ACHN (cell line): ENCODE results near the gene KANK3.
"Not testable (repeated sequence)": the region's sequence is repeated elsewhere in the genome, so short reads cannot be mapped to it uniquely, and the experiment has no call there.

ENCODE experiments used
- DNase-seq: peaks from one replicate; pipeline ENCODE4 v3.0.0-alpha.2; 2015
- in situ Hi-C: cut with HindIII; loops from 2 replicates; pipeline ENCODE4 v1.10.0; 2017; ENCODE audit warnings: low sequenced_read_pairs, low pct_ligation_motif_present, low pct_unique_long_range_greater_than_20kb

The KANK3 gene

DNA sequence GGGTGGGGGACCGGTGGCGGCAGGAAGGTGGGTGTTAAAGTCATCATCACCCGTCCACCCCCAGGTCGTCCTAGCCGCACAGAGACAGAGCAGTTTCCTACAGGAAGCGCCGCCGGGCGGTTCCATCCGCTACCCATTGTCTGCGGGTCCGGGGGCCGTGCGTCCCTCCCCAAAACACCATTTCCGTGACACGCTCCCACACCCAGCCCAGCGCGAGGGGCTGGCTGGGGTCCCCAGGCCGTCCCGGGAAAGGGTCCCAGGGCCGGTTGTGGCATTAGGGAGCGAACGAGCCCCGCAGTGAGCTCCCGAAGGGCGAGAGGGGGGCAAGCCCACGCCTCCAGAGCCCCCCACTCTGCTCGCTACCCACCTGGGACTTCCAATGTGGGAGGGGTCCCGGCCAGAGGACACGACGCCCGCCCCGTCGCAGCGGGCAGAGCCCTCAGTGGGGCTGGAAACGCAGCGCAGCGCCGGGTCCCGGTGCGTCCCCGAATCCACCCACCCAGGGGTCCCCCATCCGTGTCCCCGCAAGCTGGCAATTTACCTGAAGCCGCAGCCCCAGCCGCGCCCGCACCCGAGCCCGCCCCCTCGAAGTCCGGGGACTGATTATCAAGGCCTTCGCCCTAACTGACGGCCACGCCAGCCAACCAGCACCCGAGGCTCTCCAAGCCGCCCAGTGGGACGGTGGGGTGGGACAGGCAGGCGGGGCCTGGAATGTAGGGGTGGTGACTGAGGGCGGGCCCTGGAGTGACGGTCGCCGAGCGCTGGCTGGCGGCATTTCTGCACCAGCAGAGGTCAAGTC is at the start of gene KANK3:
KANK3 (minus strand) TSS at position 579 of the 799 bp plus-strand sequence. CDS start 5,434 bp downstream, outside the sequence.
- in situ Hi-C loops = no loop called here
- peak; percentile 91 for DNase-seq

DNA sequence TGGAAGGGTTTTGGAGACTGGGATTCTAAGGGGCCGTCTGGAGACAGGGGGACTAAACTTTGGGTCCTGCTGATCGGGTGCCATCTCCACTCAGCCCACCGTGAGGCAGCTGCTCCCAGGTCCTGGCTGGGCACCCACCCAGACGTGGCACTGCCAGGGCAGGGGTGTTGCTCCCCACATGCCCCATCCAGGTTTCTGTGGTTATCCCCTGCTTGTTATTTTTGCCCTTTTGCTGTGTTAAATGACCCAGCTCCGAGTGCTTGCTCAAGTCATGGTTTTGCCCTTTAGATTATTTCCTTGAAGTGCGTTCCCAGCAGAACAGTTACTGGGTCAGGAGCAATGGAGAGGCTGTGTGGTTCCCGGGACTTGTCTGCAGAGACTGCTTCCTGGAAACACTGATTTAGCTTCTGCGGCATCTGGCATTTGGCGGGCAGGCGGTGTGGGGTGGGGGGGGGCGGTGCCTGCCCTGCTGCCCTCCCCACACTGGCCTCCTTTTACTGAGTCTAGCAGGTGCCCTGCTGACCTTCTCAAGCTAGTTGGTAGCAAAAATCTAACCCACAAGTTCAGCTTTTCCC is 49.0 kb upstream of the KANK3 start:
- in situ Hi-C loops = no loop called here
- no peak for DNase-seq

DNA sequence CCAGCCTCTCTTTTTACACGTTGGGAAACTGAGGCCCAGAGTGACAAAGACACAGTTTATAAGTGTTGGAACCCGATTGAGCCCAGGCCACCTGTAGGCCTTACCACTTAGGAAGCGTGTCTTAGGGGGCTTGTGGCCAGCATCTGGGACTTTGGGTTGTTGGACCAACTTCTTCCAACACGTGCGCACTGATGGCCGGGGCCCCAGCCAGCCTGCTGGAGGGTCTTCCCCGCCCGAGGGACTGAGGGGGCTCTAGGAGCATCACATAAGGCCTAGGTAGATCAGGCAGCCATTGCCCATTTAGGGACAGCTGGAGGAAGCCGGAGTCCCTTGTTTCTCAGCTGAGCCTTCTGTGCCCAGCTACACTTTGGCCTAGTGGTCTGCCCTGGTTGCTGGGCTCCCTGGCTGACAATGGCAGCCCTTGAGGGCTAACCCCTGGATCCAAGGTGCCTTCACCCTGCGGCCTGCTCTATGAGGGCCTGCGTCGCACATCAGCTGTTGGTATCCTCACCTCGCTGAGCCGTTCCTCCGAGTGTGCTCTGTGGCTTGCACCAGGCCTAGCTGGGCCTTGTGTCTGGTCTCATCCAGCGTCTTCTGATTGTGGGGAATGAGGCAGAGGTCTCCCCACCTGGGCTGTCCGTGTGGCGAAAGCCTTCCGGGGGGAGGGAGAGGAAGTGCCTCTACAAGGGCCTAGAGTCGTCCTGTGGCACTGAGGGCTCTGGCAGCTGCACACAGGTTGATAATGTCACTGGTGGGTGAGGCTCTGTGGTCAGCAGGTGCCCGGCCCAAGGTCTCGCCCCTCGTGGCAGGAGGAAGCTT is 48.3 kb upstream of the KANK3 start:
- in situ Hi-C loops = no loop called here
- no peak for DNase-seq

DNA sequence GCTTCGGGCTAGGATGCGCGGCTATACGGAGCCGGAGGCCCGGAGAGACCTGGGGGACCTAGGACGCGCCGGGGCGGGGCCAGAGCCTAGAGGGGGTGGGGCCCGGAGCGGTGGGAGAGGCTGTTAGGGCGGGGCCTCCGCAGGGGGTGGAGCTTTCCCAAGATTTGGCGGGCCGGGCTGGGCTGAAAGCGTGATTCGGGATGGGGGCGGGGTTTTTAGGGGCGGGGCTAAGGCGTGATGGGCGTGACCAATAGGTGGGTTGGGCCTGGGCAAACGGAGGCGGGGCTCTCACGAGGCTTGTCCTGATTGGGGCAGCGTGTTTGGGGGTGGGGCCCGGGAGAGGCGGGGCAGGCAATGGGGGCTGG is 47.5 kb upstream of the KANK3 start:
- peak; percentile 81 for DNase-seq
- in situ Hi-C loops = no loop called here

DNA sequence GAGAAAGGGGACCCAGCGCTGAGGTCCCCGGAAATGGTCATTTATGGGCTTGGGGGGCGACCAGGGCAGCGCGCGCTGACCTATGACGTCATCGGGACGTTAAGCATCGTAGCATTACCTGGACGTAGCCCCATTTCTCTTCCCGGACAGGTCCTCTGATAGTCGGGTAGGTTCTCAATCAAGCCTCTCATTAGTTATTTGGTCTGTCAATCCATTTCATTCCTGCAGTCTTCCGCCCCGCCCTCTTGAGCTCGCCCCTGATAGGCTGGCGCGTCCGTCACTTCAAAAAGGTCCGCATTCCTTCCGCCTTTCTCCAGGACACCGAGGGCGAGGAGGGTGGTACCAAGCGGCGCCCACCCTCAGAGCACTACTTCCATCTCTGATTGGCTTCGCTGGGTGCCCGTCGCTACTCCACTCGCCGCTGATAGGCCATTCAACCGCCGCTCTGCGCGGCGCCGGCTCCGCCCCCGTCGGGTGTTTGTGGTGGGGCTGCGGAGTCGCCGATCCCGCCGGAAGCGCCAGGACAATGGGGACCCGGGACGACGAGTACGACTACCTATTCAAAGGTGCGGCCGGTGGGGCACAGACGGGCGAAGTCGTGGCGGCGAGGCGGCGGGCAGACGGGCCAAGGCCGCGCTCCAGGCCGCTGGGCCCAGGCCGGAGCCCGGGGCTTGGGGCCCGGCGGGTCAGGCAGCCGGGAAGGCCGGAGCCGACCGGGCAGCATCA is 47.0 kb upstream of the KANK3 start, which contains the start of gene RAB11B:
RAB11B (plus strand) TSS at position 470 of the 726 bp plus-strand sequence; CDS start at position 527, 57 bp downstream.
- DNase-seq = peak; percentile 99
- in situ Hi-C loops = no loop called here

DNA sequence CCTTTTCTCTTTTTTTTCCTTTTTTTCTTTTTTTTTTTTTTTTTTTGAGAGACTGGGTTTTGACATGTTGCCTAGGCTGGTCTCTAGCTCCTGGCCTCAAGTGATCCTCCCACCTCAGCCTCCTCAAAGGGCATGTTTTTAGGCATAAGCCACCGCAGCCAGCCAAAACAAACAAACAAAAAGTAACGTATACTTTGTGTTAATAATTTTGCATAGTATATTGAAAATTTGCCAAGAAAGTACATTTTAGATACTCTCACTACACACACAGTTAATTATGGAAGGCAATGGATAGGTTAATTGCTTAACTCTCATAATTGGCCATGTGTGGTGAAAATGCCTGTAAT is 45.5 kb upstream of the KANK3 start:
- in situ Hi-C loops = no loop called here

DNA sequence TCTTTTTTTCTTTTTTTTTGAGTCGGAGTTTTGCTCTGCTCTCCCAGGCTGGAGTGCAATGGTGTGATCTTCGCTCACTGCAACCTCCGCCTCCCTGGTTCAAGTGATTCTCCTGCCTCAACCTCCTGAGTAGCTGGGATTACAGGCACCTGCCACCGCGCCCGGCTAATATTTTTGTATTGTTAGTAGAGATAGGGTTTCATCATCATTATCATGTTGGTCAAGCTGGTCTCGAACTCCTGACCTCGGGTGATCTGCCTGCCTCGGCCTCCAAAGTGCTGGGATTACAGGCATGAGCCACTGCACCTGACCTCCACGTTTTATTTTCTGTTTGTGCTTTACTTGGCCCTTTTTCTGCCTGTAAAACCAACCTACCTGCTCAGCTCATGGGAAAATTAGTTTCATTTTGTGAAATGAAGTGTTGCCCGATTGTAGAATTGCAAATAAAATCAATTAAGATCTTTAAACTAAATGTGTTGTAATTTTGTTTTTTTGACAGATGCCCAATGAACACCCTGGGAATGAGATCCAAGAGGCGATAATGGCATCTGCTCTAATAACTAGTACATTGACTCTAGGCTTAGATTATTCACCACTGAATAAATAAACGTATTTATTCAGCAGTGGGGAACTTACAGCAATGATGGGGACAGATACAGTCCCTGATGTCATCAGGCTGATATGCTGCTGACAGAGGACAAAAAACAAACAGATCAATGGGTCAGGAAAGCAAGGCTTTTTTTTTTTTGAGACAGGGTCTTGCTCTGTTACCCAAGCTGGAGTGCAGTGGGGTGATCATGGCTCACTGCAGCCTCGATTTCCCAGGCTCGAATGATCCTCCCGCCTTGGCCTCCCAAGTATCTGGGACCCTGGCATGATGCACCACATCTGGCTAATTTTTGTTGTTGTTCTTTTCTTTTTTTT is 44.9 kb upstream of the KANK3 start:
- in situ Hi-C loops = no loop called here
- DNase-seq = no peak

More for the DNA sequence above, 45.5 kb upstream of the KANK3 start:
- DNase-seq = no peak

DNA sequence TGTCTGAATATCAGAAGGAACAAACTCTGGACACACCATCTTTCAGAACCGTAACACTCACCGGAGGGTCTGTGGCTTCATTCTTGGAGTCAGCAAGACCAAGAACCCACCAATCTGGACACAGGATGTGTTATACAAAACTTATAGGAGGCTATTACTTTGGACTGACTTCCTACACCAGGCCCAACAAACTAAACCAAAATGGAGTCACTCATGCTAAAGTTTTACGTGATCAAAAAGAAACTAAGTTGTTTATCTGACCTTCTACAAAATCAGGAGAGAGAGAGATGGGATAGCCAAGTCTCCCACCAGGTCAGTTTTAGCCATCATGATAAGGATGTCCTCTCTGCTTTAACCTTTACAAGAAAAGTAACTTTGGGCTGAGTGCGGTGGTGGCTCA is 43.9 kb upstream of the KANK3 start:
- DNase-seq = no peak
- in situ Hi-C loops = no loop called here

DNA sequence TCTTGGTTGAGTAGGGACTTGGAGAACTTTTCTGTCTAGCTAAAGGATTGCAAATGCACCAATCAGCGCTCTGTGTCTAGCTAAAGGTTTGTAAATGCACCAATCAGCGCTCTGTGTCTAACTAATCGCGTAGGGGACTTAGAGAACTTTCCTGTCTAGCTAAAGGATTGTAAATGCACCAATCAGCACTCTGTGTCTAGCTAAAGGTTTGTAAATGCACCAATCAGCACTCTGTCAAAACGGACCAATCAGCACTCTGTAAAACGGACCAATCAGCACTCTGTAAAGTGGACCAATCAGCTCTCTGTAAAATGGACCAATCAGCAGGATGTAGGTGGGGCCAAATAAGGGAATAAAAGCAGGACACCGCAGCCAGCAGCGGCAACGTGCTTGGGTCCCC is 43.4 kb upstream of the KANK3 start:
- DNase-seq, in situ Hi-C loops: not testable (repeated sequence)

DNA sequence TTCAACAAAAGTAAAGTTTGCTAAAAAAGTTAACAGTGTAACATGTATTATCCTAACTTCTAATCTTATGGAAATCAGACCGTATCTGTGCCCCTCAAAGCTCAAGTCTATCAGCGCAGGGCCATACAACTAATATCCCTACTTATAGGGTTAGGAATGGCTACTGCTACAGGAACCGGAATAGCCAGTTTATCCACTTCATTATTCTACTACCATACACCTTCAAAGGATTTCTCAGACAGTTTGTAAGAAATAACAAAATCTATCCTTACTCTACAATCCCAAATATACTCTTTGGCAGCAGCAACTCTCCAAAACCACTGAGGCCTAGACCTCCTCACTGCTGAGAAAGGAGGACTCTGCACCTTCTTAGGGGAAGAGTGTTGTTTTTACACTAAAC is 42.5 kb upstream of the KANK3 start:
- DNase-seq, in situ Hi-C loops: not testable (repeated sequence)

DNA sequence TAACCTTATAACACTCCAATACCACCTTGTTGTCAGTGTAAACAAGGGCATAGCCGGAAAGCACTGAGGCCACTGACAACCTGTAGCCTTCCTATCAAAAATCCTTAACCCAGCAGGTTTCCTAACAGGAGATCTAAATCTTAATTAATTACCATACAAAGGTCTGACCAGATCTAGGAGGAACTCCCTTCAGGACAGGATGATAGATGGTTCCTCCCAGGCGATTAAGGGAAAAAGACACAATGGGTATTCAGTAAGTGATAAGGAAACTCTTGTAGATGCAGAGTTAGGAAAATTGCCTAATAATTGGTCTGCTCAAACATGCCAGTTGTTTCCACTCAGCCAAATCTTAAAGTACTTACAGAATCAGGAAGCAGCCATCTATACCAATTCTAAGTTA is 42.0 kb upstream of the KANK3 start:
- in situ Hi-C loops, DNase-seq: not testable (repeated sequence)

DNA sequence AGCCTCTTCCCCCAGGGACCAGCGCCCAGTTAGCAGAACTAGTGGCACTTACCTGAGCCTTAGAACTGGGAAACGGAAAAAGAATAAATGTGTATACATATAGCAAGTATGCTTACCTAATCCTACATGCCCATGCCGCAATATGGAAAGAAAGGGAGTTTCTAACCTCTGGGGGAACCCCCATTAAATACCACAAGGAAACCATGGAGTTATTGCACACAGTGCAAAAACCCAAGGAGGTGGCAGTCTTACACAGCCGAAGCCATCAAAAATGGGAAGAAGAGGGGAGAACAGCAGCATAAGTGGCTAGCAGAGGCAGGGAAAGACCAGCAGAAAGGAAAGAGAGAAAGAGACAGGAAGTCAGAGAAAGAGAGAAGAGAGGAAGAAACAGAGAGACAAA is 41.5 kb upstream of the KANK3 start:
- DNase-seq, in situ Hi-C loops: not testable (repeated sequence)

DNA sequence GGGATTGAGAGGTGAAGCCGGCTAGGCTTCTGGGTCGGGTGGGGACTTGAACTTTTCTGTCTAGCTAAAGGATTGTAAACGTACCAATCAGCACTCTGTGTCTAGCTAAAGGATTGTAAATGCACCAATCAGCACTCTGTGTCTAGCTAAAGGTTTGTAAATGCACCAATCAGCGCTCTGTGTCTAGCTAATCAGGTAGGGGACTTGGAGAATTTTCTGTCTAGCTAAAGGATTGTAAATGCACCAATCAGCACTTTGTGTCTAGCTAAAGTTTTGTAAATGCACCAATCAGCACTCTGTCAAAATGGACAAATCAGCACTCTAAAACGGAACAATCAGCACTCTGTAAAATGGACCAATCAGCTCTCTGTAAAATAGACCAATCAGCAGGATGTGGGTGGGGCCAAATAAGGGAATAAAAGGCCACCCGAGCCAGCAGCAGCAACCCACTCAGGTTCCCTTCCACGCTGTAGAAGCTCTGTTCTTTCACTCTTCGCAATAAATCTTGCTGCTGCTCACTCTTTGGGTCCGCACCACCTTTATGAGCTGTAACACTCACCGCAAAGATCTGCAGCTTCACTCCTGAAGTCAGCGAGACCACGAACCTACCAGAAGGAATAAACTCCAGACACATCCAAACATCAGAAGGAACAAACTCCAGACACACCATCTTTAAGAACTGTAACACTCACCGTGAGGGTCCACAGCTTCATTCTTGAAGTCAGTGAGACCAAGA is 36.3 kb upstream of the KANK3 start:
- in situ Hi-C loops = not testable (repeated sequence)

DNA sequence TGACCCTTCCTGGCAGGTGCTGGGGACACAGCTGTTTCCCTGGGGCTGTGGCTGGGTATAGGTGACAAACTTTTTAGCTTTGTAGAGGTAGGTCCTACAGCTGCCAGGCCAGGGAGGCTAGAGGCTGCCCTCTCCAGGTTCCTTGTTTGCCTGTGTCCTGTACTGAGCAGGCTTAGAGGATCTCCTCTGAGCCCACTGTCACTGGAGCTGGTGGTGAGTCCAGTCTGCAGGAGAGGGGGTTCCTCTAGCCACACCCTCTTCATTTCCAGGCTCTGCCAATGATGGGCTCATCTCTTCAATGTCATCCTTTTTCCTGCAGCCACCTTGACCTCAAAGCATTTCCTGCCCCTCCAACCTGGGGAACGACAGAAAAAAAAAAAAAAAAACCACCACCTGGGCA is 34.5 kb upstream of the KANK3 start:
- in situ Hi-C loops = no loop called here
- no peak for DNase-seq

More for the DNA sequence above, 36.3 kb upstream of the KANK3 start:
- not testable (repeated sequence) for DNase-seq

DNA sequence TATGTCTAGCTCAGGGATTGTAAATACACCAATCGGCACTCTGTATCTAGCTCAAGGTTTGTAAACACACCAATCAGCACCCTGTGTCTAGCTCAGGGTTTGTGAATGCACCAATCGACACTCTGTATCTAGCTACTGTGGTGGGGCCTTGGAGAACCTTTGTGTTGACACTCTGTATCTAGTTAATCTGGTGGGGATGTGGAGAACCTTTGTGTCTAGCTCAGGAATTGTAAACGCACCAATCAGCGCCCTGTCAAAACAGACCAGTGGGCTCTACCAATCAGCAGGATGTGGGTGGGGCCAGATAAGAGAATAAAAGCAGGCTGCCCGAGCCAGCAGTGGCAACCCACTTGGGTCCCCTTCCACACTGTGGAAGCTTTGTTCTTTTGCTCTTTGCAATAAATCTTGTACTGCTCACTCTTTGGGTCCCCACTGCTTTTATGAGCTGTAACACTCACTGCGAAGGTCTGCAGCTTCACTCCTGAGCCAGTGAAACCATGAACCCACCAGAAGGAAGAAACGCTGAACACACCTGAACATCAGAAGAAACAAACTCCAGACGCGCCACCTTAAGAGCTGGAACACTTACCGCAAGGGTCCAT is 33.4 kb upstream of the KANK3 start:
- DNase-seq, in situ Hi-C loops: not testable (repeated sequence)

DNA sequence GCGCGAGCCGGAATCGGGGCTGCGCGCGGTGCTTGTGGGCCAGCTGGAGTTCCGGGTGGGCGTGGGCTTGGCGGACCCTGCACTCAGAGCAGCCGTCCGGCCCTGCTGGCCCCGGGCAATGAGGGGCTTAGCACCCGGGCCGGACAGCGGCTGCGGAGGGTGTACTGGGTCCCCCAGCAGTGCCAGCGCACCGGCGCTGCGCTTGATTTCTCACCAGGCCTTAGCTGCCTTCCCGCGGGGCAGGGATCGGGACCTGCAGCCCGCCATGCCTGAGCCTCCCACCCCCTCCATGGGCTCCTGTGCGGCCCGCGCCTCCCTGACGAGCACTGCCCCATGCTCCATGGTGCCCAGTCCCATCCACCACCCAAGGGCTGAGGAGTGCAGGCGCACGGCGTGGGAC is 32.7 kb upstream of the KANK3 start:
- in situ Hi-C loops, DNase-seq: not testable (repeated sequence)
